Measurements from ENCODE around the gene PIR.

Gene PIR

GRCh38 chrX:15475486-15475885 is 17.6 kb downstream of the PIR start:
- no peak for DNase-seq

GRCh38 chrX:15475021-15475420 is 18.1 kb downstream of the PIR start:
- no peak for DNase-seq

DNA sequence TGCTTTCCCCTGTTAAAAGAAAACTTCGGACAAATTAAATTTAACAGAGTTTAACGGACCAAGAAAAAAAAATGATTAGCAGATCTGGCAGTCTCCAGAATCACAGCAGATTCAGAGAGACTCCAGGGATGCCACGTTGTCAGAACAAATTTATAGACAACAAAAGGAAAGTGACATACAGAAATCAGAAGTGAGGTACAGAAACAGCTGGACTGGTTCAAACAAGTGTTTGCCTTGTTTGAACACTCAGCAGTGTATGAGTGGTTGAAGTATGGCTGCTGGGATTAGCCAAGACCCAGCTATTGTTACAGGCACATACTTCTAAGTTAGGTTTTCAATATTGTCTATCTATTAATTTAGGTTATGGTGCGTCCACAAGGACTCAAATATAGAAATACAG is 19.1 kb downstream of the PIR start:
- no peak for DNase-seq

DNA sequence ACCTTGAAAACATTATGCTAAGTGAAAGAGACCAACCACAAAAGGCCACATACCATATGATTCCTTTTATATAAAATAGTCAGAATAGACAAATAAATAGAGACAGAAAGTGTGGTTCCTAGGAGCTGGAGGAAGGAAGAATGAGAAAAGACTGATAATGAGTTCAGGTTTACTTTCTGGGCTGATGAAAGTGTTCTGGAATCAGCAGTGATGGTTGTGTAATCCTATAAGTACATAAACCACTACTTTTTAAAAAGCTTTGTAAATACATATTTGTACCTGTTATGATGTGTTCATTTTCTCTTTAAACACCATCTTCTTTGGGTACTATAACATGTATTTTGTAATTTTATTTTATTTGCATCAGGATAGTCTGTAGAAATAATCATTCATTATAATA is 20.6 kb downstream of the PIR start:
- DNase-seq, result no peak

- peak; percentile 58 for DNase-seq
These were observed 22.1 kb downstream of the PIR start for GRCh38 chrX:15471028-15471427.

DNA sequence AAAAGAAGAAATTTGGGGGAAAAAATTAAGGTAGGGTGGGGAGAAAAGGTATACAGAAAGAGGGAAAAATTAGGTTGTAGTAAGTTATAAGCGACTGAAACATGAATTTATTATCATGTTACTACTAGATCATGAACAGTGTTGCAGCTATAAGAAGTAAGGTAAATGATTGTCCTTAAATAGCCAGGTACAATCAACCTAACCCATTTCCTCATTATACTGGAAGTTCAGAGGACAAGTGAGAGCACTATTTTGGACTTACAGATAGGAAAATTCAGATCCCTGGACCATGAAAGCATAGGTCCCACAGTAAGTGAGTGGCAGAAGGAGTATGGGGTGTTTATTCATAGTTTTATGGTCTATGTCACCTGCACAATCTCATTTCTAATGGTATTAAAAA is 23.5 kb downstream of the PIR start:
- DNase-seq, result no peak

GRCh38 chrX:15468036-15468435 is 25.1 kb downstream of the PIR start:
- no peak for DNase-seq

DNA sequence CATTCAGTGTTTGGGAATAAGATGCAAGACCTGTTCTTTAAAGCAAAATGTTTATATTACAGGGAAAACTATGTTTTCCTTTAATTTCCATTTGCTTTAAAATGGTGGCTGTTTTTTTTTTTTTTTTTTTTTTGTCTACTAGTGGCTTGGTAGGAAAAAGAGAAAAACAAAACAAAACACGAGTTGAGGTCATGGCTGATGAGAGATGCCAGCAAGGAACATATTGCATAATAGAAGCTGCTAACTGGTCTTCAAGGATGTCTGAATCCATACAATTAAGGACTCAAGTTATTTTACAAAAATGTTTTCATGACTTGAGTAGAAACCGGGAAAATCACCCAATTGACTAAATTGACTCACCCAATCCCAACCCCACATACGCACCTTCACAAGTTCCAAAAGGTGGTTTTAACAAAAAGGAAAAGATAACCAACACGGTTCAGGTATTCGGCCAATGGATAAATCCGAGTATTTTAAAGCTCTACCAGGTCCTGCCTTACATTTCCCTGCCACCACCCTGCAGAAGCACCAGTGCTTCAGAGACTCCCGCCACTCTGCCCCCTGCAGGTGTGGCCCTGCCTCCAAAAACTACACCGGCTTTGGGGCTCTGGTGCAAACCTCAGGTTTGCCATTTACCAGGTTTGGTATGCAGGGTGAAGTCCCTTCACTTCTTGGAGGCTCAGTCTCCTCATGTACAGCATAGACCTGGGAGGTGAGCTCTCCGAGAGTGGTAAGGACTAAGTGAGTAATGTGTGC is 27.1 kb downstream of the PIR start:
- no peak for DNase-seq

DNA sequence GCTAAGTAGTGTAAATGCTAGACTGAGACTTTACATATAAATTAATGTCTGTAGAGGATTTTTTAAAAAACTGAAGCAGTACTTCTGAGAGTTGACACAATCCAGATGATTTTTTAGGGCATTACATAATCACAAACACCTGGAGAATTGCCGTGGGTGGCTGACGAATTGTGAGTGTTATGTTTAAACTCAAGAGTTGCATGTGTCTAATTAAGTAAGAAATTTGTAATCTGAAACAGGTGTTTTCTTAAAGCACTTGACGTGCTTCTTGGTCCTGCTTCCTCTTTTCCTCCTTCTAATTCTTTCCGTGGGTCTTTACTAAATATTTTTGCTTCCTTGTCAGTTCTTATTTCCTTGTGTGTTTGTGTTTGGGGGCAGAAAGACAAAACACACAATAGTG is 27.8 kb downstream of the PIR start:
- no peak for DNase-seq

- no peak for DNase-seq
These were observed 28.4 kb downstream of the PIR start for GRCh38 chrX:15464704-15465103.

DNA sequence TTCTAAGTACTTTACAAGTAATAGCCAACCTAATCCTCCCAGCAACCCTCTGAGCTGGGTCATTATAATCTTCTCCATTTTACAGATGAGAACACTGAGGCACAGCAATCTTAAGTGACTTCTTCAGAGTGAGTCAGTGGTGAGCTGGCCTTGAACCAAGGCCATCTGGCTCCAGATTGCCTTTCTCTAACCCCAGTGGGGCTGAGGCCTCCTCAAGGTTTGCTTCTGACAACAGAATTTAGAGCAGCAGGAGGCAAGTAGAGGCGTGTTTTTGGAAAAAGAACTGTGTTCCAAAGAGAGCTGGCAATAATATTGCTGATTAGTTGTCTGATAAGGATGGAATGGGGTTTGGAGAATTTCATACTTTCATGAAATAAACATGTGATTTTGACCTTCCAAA is 41.2 kb downstream of the PIR start:
- DNase-seq, result no peak

- DNase-seq, result no peak
These were observed 45.0 kb downstream of the PIR start for GRCh38 chrX:15448010-15448639.

DNA sequence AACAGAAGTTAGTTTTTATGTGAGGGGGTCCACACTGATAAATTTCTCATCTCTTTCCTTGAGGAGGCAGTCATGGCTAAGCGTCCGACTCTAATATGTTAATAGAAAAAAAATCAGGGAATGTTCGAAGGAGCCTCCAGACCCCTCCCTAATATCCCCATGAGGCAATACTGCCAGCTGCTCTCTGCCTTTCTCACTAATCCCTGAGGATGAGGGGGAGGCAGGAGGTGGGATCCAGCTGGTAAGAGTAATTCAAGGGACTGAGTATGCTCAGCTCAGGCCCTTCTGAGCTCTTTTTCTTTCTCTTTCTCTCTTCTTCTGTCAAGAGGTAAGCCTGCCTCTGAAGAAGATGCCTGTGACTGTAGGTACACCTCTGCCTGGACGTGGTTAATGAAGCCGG is 51.7 kb downstream of the PIR start:
- no peak for DNase-seq

GRCh38 chrX:15438332-15438731 is 54.8 kb downstream of the PIR start:
- no peak for DNase-seq

DNA sequence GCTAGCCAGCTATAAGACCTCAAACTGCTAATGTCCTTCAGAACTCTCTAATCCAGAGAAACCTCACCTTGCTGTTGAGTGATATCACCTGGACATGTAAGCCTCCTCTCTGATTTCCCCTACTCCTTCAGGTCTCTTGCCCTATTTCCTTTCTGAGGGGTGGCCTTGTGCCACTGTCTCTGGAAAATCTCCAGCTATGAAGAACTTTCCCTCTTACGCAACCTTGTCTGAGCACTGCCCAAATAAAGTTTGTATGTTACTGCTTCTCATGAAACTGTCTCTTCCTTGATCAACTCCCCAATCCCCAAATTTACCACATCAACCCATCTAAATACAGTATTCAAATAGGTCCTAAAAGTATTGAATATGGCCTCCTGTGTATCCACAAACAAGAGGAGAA is 55.4 kb downstream of the PIR start:
- no peak for DNase-seq

GRCh38 chrX:15435836-15436619 is 57.1 kb downstream of the PIR start:
- DNase-seq, result no peak

- DNase-seq, result no peak
These were observed 58.9 kb downstream of the PIR start for GRCh38 chrX:15434205-15434604.

- DNase-seq, result no peak
These were observed 62.5 kb downstream of the PIR start for GRCh38 chrX:15430584-15430983.

- no peak for DNase-seq
These were observed 63.1 kb downstream of the PIR start for GRCh38 chrX:15430076-15430475.

DNA sequence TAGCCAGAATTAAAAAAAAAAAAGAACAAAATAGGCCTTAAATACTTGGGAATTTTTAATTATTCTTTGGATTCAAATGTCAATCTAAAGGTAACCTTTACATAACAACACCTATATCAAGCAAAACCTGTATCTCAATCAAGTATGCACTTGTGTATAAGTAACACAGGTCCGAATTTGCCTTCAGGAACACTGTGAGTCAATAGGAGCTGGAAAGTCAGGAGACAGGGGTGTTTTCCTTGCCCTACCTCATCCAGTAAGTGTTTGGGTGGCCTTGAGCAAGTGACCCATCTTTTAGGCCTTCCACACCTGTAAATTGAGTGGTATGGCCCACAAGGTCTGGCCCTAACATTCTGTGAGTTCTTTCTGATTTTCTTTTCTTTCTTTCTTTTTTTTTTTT is 68.1 kb downstream of the PIR start:
- no peak for DNase-seq

GRCh38 chrX:15418707-15419181 is 74.4 kb downstream of the PIR start:
- no peak for DNase-seq

DNA sequence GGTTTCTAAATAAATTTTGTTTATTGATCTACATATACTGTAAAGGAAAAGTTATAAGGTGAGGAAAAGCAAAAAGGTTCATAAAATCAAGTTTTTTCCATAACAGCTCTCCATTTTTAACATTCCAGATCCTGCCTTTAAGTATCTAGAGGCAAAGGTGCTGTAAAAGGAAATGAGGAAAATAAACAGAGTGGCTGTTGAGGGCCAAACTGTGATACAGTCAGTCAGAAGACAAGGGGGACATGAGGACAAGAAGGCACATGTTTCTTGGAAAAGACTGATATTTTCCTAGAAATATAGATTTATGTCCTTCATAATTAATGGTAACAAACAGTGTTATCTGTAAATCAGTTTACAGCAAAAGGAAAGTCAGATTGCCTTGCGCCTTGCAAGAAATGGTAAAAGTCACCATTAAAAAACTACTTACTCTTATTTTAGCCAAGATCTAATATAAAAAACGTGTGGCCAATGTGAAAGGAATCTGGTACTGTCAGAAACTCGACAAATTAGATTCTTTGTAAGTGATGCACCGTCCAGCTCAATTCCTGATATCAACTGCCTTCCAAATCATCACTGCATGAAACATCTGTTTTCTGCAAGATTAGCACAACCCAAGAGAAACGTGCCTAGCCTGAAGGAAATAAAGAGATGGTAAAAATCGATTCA is 75.0 kb downstream of the PIR start:
- DNase-seq, result no peak
